ACC112 (cell line): ENCODE data around the gene PTPRG.

Experiments used
- H2AFZ ChIP-seq: fragments of 200-600 bp; sonication (generic); one replicate; pipeline ENCODE4 v1.6.0; 2017; ENCODE audit warnings: antibody characterized with exemption, low read length; ENCODE audit not compliant: unreplicated experiment
- H3K27ac ChIP-seq: fragments of 200-600 bp; sonication (generic); 2 replicates; pipeline ENCODE4 v1.5.1; 2014; ENCODE audit warnings: low read depth, mild to moderate bottlenecking, antibody characterized with exemption, low read length, moderate library complexity
- H3K27me3 ChIP-seq: fragments of 200-600 bp; sonication (generic); 2 replicates; pipeline ENCODE4 v1.6.1; 2014; ENCODE audit warnings: mild to moderate bottlenecking, antibody characterized with exemption, low read length, moderate library complexity, mixed read lengths; ENCODE audit not compliant: insufficient read depth
- H3K36me3 ChIP-seq: fragments of 200-600 bp; sonication (generic); 2 replicates; pipeline ENCODE4 v1.6.1; 2016; ENCODE audit warnings: mild to moderate bottlenecking, antibody characterized with exemption, low read length, moderate library complexity, mixed read lengths; ENCODE audit not compliant: insufficient read depth
- H3K4me1 ChIP-seq: fragments of 200-600 bp; sonication (generic); one replicate; pipeline ENCODE4 v1.6.1; 2016; ENCODE audit warnings: low read length, mixed read lengths; ENCODE audit not compliant: insufficient read depth, unreplicated experiment, control insufficient read depth
- H3K4me3 ChIP-seq: fragments of 200-600 bp; sonication (generic); 2 replicates; pipeline ENCODE4 v1.5.1; 2014; ENCODE audit warnings: mild to moderate bottlenecking, low read depth, low read length
- H3K79me2 ChIP-seq: fragments of 200-600 bp; sonication (generic); one replicate; pipeline ENCODE4 v1.6.0; 2016; ENCODE audit warnings: low read length; ENCODE audit not compliant: control insufficient read depth, unreplicated experiment, insufficient read depth

The PTPRG gene

DNA sequence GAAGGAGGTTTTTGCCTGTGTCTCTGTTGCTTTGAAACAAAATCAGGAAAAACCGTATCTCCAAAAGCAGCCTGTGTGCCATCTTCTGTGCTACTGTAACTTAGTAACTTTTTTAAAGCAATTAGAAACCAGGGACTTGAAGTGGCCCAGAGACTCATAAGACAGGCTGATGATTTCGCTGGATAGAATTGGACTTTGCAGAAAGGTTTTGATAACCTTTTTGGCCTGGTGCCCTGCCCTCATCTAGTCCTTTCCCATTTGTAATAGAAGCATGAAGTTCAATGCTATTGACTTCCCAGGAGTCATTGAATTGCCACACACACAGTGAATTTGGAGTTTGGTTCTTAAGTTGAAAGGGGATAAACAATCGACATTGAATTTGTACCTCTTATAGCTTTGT, 157.2 kb downstream of the PTPRG start:
- Histone ChIP-seq H3K79me2 (peaks cover under 1% of the 10 kb centered on the region), H3K27ac (no peak overlapping the region), H3K36me3 (no peaks in the 10 kb centered on the region), H2AFZ (no peak overlapping the region), H3K4me3 (no peak overlapping the region), H3K4me1 (peaks cover 11% of the 10 kb centered on the region), H3K27me3 (no peaks in the 10 kb centered on the region)

DNA sequence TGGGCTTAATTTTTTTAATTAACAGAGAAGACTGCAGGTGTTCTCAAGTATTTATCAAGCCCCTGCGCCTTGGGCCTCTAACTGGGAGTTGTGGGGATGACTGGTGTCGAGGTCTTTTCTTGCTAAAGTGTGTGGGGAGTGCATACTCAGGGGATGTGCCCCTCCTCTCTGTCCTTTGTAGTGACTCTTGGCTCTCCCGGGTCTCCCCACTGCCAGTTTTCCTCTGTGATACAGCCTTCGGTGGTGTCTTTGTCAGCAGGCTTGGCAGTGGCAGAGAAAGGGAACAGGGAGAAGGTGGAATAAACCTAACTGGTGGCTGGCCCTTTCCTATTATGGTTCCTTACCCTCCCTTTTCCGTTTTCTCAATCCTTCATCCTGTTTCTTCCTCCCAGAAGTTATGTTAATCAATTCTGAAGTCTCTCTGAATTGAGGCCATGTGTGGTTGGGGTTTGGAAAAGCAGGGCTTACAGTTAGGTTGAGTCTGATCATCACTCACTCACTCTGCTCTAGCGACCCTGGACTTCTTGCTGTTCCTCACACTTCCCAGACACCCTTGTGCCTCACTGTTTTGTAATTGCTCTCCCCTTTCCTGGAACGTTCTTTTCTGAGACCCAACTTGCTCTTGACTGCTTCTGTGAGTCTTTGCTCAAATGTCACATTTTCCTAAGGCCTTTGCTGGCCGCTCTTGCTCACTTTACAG, 158.1 kb downstream of the PTPRG start:
- H3K27me3 ChIP-seq: no peaks in the 10 kb centered on the region
- H3K36me3 ChIP-seq: no peaks in the 10 kb centered on the region
- H3K4me1 ChIP-seq: peaks cover 11% of the 10 kb centered on the region
- H3K27ac ChIP-seq: no peak overlapping the region
- no peak overlapping the region for H3K4me3 ChIP-seq
- no peak overlapping the region for H2AFZ ChIP-seq
- peaks cover 4% of the 10 kb centered on the region for H3K79me2 ChIP-seq

DNA sequence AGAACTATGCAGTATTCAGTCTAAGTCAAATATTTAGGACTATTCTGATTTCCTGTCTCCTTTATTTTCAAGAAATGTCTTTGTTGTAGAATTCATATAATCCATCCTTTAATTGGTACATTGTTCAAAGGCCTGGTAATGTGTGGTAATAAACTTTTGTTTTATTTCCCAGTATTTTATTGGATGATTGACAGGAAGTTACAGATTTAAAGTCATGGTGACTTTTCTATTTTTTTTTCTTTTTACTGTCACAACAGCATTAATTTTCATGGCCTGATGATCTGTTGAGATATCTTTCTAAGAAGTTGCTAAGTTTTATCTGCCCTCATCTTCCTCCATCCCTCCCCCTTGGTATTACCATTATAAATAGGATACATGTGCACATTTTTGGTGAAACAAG, 161.7 kb downstream of the PTPRG start:
- H3K4me3 ChIP-seq: no peak overlapping the region
- no peak overlapping the region for H2AFZ ChIP-seq
- H3K27me3 ChIP-seq: no peaks in the 10 kb centered on the region
- H3K79me2 ChIP-seq: peaks cover 6% of the 10 kb centered on the region
- no peaks in the 10 kb centered on the region for H3K36me3 ChIP-seq
- H3K4me1 ChIP-seq: peaks cover 16% of the 10 kb centered on the region
- no peak overlapping the region for H3K27ac ChIP-seq

DNA sequence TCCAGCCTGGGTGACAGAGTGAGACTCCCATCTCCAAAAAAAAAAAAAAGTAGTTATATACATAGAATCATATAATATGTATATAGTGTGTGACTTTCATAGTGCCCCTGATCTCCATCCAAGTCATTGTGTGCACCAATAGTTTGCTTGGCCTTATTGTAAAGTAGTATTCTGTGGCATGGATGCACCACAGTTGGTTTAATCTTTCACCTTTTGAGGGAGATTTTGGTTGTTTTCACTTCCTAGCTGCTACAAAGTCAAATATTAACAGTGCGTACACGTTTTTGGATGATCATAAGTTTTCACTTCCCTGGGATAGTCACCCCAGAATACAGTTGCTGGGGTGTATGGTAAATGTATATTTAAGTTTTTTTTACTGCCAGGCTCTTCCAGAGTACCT, 162.8 kb downstream of the PTPRG start:
- H3K79me2 ChIP-seq: peaks cover 6% of the 10 kb centered on the region
- H3K27me3 ChIP-seq: no peaks in the 10 kb centered on the region
- no peak overlapping the region for H3K27ac ChIP-seq
- no peak overlapping the region for H3K4me3 ChIP-seq
- peaks cover 16% of the 10 kb centered on the region for H3K4me1 ChIP-seq
- no peaks in the 10 kb centered on the region for H3K36me3 ChIP-seq
- H2AFZ ChIP-seq: no peak overlapping the region

DNA sequence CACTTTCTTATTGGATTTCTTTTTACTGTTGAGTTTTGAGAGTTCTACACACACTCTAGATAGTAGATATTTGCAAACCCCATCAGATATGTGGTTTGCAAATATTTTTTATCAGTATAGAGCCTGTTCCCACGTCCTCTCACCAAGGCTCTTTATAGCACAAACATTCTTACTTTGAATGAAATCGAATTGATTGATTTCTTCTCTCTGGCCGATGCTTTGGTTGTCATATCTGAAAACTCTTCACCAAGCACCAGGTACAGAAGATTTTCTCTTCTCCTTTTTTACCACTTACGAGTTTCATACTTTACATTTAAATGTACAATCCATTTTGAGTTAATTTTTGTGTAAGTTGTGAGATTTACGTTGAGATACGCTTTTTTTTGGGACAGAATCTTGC, 163.4 kb downstream of the PTPRG start:
- peaks cover 16% of the 10 kb centered on the region for H3K4me1 ChIP-seq
- H3K79me2 ChIP-seq: peaks cover 6% of the 10 kb centered on the region
- H3K4me3 ChIP-seq: no peak overlapping the region
- H3K36me3 ChIP-seq: no peaks in the 10 kb centered on the region
- H2AFZ ChIP-seq: no peak overlapping the region
- H3K27ac ChIP-seq: no peak overlapping the region
- no peaks in the 10 kb centered on the region for H3K27me3 ChIP-seq

DNA sequence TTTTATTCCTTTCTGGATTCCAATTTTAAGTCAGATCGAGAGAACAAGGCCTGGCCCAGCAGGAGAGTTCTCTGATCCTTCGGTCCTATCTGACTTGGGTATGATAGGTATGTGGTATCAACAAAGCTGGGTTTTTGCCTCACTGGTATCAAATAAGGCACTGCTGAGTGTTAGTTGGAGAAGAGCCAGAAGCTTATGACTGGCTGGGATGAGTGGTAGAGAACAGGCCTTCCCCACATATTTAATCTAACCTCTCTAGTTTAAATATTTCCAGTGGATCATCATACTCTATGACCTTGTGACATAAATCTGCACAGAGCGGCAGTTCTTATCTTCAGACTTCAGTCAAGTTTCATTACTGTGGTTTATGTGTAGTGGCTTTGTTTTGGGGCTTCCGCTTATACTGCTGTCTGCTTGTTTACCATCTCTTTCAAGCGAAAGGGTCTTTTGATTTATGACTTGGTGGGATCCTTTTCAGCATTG, 164.5 kb downstream of the PTPRG start:
- peak overlapping the region; percentile 43 for H2AFZ ChIP-seq
- peaks cover 6% of the 10 kb centered on the region for H3K79me2 ChIP-seq
- no peak overlapping the region for H3K4me3 ChIP-seq
- H3K27me3 ChIP-seq: no peaks in the 10 kb centered on the region
- no peak overlapping the region for H3K27ac ChIP-seq
- H3K4me1 ChIP-seq: peaks cover 16% of the 10 kb centered on the region
- H3K36me3 ChIP-seq: no peaks in the 10 kb centered on the region

DNA sequence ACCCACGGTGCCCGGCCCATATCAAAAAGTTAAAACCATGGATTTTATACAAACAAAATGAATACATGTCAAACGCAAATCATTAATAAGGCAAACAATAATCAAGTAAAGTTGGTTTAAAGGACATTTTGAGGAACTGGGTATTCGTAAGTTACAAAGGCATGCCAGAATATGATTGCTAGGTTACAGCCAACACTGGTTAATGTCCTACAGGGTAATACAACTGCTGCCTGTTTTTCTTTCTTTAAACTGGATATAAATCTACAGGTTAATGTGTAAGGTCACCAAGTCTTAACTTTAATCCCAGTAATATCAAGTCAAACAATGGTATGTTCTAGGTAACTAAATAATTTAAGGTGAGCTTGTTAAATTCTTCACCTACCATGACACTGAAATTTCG, 166.1 kb downstream of the PTPRG start:
- Histone ChIP-seq H3K4me3 (no peak overlapping the region), H3K27ac (no peak overlapping the region), H3K79me2 (peaks cover 6% of the 10 kb centered on the region), H3K36me3 (no peaks in the 10 kb centered on the region), H2AFZ (no peak overlapping the region), H3K27me3 (no peaks in the 10 kb centered on the region), H3K4me1 (peaks cover 14% of the 10 kb centered on the region)

DNA sequence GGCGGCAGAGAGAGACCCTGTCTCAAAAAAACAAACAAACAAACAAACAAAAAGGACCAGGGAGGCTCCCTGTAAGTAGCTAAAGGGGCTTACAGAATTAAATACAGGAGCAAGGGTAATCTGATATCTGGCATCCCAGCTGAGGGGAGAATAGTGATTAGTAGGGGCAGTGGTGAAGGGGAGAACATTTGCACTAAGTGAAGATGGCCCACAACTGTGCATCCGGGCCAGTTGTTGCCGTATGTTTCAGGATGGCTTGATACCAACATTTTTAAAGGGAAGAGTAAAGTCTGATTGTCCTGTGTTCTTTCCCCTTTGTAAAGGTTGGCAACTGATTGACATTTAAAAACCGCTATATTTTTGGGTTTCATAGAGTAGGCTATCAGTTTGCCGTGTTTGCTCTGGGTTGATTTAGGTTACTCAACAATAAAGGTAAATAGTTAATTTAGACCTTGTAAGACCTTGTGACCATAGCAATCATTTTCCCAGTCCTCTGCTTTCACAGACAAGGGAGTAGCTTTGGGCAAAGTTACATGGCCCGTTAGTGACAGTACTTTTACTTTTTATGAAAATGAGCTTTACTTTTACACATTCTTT, 167.8 kb downstream of the PTPRG start:
- Histone ChIP-seq H3K4me1 (peaks cover 6% of the 10 kb centered on the region), H3K79me2 (peaks cover 5% of the 10 kb centered on the region), H3K27ac (no peak overlapping the region)

DNA sequence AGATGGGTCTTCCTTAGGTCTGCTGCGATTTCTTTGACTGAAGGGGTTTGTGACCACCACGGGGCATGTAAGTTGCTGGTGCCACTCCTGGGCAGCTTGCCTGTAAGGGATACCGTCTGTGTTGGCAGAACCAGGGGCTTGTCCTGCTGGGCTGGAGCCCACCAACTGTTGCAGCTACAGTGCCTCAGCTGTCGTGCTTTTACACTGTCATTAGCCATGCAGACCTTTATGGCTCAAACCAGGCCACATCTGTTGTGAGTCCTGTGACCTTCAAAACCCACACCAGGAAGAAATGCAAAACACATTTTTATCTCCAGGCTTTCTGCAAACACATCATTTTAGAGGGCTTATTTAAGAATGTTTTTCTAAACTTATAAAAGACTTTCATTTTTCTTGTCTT, 168.7 kb downstream of the PTPRG start:
- Histone ChIP-seq H3K4me1 (peaks cover 6% of the 10 kb centered on the region), H3K27ac (no peak overlapping the region), H3K79me2 (peaks cover 5% of the 10 kb centered on the region), H2AFZ (no peak overlapping the region), H3K27me3 (no peaks in the 10 kb centered on the region), H3K36me3 (no peaks in the 10 kb centered on the region), H3K4me3 (no peak overlapping the region)

More for the DNA sequence above, 167.8 kb downstream of the PTPRG start:
- H3K4me3 ChIP-seq: no peak overlapping the region
- H2AFZ ChIP-seq: no peak overlapping the region
- no peaks in the 10 kb centered on the region for H3K36me3 ChIP-seq
- no peaks in the 10 kb centered on the region for H3K27me3 ChIP-seq

DNA sequence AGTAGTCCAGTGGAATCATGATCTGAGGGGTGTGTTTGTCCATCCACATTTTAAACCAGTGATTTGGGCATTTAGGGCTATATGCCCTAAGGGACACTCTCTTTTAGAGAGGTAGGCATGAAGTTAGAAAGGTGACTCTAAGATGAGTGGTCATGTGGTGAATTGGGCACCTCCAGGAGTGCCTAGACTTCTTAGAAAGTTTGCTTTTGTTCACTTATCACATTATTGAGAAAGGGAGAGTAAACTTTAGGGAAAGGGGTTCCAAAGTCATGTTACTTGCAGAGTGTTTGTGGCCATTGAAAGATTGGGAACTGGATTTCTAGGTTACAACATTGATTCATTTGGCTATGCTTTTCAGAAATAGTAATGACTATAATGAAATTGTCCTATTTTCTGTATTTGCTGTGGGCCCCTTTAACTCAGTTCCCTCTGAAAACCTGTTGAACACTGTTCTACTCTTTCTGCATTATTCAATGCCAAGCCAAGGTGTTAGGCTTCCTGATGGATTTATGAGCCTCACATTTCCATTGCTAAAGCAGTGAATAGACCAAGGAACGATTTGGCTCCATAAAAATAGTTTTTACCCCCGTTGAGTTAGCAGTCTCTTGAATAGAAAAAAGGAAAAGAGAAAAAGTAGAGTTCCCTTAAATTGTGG, 169.3 kb downstream of the PTPRG start:
- no peak overlapping the region for H3K27ac ChIP-seq
- no peaks in the 10 kb centered on the region for H3K36me3 ChIP-seq
- no peak overlapping the region for H3K4me3 ChIP-seq
- H3K4me1 ChIP-seq: peaks cover 5% of the 10 kb centered on the region
- peaks cover 5% of the 10 kb centered on the region for H3K79me2 ChIP-seq
- no peaks in the 10 kb centered on the region for H3K27me3 ChIP-seq
- H2AFZ ChIP-seq: no peak overlapping the region

DNA sequence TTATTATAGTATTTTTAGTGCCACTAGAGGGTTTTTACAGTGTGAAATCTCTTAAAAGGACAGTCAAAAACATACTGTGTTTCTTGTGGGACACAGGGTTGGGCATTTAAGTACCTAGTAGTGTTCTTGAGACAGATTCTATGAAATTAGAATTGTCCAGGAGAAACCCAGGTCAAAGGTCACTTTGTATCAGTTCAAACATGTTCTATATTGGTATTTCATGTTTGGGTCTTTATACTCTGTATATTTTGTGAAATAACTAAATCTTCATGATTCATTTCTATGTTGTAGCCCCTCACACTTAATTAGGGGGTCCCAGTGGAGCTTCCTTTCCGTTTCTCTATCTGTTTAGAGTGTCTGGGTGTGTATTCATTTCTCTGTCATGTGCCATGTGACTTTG, 171.6 kb downstream of the PTPRG start:
- Histone ChIP-seq H3K27ac (no peak overlapping the region), H3K79me2 (peaks cover 10% of the 10 kb centered on the region), H3K4me3 (no peak overlapping the region), H3K36me3 (no peaks in the 10 kb centered on the region), H3K4me1 (no peaks in the 10 kb centered on the region), H3K27me3 (no peaks in the 10 kb centered on the region), H2AFZ (no peak overlapping the region)
